GM23248 (cell line): ENCODE data around the gene NUDT14. TPM values are rescaled to one million over a fixed set of nuclear protein-coding genes. Genes with fewer than 3 reads are reported as not detected.

Experiments used
- DNase-seq: peaks from one replicate; pipeline ENCODE4 v3.0.0-alpha.2; 2015
- H2AFZ ChIP-seq: fragments of 200-600 bp; sonication (generic); 2 replicates; pipeline ENCODE4 v1.6.1; 2016; ENCODE audit warnings: antibody characterized with exemption
- H3F3A ChIP-seq: fragments of 200-600 bp; sonication (generic); 2 replicates; pipeline ENCODE4 v1.6.1; 2016; ENCODE audit warnings: mild to moderate bottlenecking, antibody characterized with exemption, mixed run types; ENCODE audit not compliant: insufficient read depth
- H3K27ac ChIP-seq: fragments of 200-600 bp; sonication (generic); 2 replicates; pipeline ENCODE4 v1.5.1; 2016; ENCODE audit warnings: mild to moderate bottlenecking
- H3K27me3 ChIP-seq: fragments of 200-600 bp; sonication (generic); replicated peaks from 2 replicates; pipeline ENCODE4 v1.6.1; 2016; ENCODE audit warnings: mild to moderate bottlenecking; ENCODE audit not compliant: insufficient read depth
- H3K36me3 ChIP-seq: fragments of 200-600 bp; sonication (generic); 2 replicates; pipeline ENCODE4 v1.6.1; 2016; ENCODE audit warnings: low read depth, mild to moderate bottlenecking
- H3K4me1 ChIP-seq: fragments of 200-600 bp; sonication (generic); 2 replicates; pipeline ENCODE4 v1.6.1; 2016; ENCODE audit warnings: mild to moderate bottlenecking; ENCODE audit not compliant: insufficient read depth
- H3K4me2 ChIP-seq: fragments of 200-600 bp; sonication (generic); one replicate; pipeline ENCODE4 v1.6.1; 2016; ENCODE audit warnings: mild to moderate bottlenecking; ENCODE audit not compliant: unreplicated experiment
- H3K4me3 ChIP-seq: fragments of 200-600 bp; sonication (generic); 2 replicates; pipeline ENCODE4 v1.5.1; 2016; ENCODE audit warnings: mild to moderate bottlenecking
- H3K79me2 ChIP-seq: fragments of 200-600 bp; sonication (generic); 2 replicates; pipeline ENCODE4 v1.6.1; 2016; ENCODE audit warnings: mild to moderate bottlenecking; ENCODE audit not compliant: insufficient read depth
- H3K9ac ChIP-seq: fragments of 200-600 bp; sonication (generic); 2 replicates; pipeline ENCODE4 v1.6.1; 2016; ENCODE audit warnings: mild to moderate bottlenecking
- H3K9me2 ChIP-seq: fragments of 200-600 bp; sonication (generic); 2 replicates; pipeline ENCODE4 v1.6.1; 2016; ENCODE audit warnings: mixed run types, mild to moderate bottlenecking, moderate library complexity; ENCODE audit not compliant: insufficient read depth
- H3K9me3 ChIP-seq: fragments of 200-600 bp; sonication (generic); one replicate; pipeline ENCODE4 v1.6.1; 2017; ENCODE audit warnings: low read depth
- H4K20me1 ChIP-seq: fragments of 200-600 bp; sonication (generic); 2 replicates; pipeline ENCODE4 v1.6.0; 2016; ENCODE audit not compliant: insufficient read depth
- EZH2 ChIP-seq: fragments of 200-600 bp; sonication (generic); IDR thresholded peaks from 2 replicates; pipeline ENCODE4 v1.6.1; 2018; ENCODE audit warnings: antibody characterized with exemption, mild to moderate bottlenecking; ENCODE audit not compliant: insufficient read depth, poor library complexity, severe bottlenecking
- EZH2phosphoT487 ChIP-seq: fragments of 200-600 bp; sonication (generic); IDR thresholded peaks from 2 replicates; pipeline ENCODE4 v1.6.1; 2018; ENCODE audit warnings: antibody characterized with exemption, moderate library complexity, mild to moderate bottlenecking, low read depth; ENCODE audit not compliant: insufficient read depth
- WGBS, 2 experiments: methylation state at CpG; one replicate each; pipeline ENCODE4 v1.1.6; 2015 to 2017; ENCODE audit warnings: low lambda C conversion rate in 2 of 2, low coverage in 1 of 2; ENCODE audit errors: missing lambda C conversion rate in 2 of 2; 5-methylcytosine and 5-hydroxymethylcytosine counted together
- in situ Hi-C: fragments of 300-500 bp; cut with MboI; formaldehyde crosslinking; loops from 2 replicates; pipeline ENCODE4 v1.15.0; 2020
- polyA plus RNA-seq: library from polyadenylated mRNA; unstranded; fragments of >200 nt; fragmentation: Nextera tagmentation; extraction: Ambion mirVana; gene quantifications from 2 replicates; pipeline ENCODE4 v1.2.1, GENCODE V29; 2016
- total RNA-seq: library from RNA; depleted of rRNA; stranded (reverse); fragments of >200 nt; shearing (Covaris generic); gene quantifications from 2 replicates; pipeline ENCODE4 v1.2.3, GENCODE V29; 2014

Gene NUDT14
- total and polyA plus RNA-seq, 2 experiments from 2014 or later = 8.6 to 10.8 TPM

DNA sequence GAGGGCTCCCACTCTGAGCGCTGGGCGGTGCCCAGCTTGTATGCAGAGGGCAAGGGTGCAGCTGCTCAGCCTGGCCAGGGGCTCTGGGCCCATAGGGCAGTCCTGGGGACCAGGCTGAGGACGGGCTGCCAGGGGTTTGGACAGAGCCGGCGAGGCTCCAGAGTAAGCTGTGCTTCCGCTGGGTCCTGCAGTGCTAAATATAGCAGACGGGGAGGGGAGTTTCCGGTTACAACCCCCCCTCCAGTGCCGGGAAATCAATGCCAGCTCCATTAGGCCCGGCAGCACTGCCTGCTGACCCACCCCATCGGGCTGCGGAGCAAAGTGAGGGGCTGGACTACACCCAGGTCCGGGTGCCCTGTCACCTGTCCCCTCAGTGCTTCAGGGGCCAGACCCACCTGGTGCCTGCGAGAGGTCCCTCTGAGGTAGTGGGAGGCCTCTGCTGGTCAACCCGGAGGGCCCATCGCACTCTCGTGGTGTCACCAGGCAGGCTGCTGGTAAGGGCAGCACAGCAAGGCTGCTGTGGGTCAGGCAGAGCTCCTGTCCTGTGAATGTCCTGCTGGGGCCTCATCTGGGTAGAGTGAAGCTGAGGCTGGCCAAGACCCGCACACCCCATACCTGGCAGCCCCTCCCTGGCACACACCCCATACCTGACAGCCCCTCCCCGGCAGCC, 10.0 kb downstream of the NUDT14 start:
- Histone ChIP-seq H3K27me3 (peaks cover 17% of the 10 kb centered on the region; the same call in 1 of the 2 replicates), H4K20me1 (no peaks in the 10 kb centered on the region), H3K27ac (no peak overlapping the region), H3K4me2 (no peak overlapping the region), H3K9me2 (no peaks in the 10 kb centered on the region), H3K4me3 (no peak overlapping the region), H3K36me3 (no peaks in the 10 kb centered on the region), H2AFZ (no peak overlapping the region), H3F3A (no peaks in the 10 kb centered on the region), H3K9ac (no peak overlapping the region), H3K9me3 (no peaks in the 10 kb centered on the region), H3K79me2 (no peaks in the 10 kb centered on the region), H3K4me1 (no peaks in the 10 kb centered on the region)
- TF ChIP-seq EZH2 (no peak), EZH2phosphoT487 (no peak)
- in situ Hi-C loops = no loop called here
- WGBS, 2 experiments = 25 to 29% methylated on average over 18 to 19 of the region's 19 CpGs
- DNase-seq = no peak

DNA sequence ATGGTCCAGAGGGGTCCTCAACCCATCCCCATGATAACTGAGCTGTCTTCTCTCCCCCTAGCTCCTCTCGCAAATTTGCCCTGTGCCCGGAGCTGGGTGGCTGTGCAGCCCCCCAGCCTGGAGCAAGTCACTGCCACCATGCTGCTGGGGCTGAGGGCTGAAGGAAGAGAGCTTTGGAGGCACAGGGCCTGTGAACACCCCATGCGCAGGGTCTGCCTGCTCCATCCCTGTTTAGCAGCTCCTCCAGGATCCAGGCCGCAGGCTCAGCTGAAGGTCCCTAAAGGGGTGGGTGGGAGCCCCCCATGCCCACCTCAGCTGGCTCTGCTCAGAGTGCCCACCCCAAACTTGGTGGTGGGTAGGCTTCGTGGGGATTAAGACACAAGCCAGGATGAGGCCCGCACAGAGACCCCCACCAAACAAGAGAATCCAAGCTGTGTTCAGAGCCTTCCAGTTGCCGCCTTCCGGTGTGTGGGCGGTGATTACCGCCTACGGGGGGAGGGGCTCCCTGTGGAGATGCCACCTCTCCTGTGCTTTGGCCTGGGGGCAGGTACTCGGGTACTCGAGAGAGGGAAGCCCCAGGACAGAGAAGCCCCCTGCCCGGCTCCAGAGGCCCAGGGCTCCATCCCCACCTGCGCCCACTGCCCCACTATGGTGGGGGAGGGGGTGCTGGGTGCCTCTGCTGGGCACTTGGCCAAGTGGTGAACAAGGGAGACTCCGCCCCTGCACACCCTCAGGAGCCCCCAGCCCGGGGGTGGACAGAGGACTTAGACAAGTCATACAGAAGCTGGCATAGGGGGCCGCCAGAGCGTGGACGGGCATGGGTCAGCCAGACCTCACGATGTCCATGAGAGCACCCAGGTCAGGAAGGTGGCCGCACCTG, 11.1 kb downstream of the NUDT14 start:
- TF ChIP-seq EZH2 (no peak), EZH2phosphoT487 (no peak)

DNA sequence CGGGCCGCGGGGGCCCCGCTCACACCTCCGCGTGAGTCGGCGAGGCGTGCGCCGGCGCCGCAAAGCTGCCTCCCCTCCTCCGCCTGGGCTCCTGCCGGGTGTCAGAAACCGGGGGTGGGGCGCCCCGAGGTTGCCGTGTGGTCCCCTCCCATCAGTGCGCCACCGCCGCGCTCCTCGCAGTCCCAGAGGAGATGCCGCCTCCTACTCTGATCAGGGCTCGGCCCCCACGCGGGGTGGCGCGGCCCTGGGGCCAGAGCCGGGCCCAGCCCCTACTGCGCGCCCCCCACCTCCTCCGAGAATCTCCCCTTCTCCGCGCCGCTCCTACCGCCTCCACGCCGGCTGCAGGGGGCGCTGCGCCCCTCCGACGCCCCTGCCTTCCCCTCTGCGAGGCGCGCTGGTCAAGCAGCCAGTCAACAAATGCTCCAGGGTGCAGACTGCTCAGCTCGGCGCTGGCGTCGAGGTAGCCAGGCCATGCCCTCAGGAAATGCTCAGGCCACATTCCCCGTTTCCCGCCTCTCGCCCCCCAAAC, 12.1 kb downstream of the NUDT14 start:
- Histone ChIP-seq H4K20me1 (no peaks in the 10 kb centered on the region), H2AFZ (no peak overlapping the region), H3K79me2 (no peaks in the 10 kb centered on the region), H3K4me1 (no peaks in the 10 kb centered on the region), H3K9me2 (no peaks in the 10 kb centered on the region), H3K27ac (no peak overlapping the region), H3K9ac (no peak overlapping the region), H3K4me2 (no peak overlapping the region), H3K9me3 (no peaks in the 10 kb centered on the region), H3K27me3 (peaks cover 17% of the 10 kb centered on the region; the same call in 1 of the 2 replicates), H3F3A (no peaks in the 10 kb centered on the region), H3K36me3 (no peaks in the 10 kb centered on the region), H3K4me3 (no peak overlapping the region)
- TF ChIP-seq EZH2phosphoT487 = no peak
- TF ChIP-seq EZH2 = no peak
- WGBS, 2 experiments = 8 to 21% methylated on average over 13 to 52 of the region's 54 CpGs
- in situ Hi-C loops = no loop called here
- peak; percentile 34 for DNase-seq

More for the DNA sequence above, 11.1 kb downstream of the NUDT14 start:
- H3K4me2 ChIP-seq = no peak overlapping the region
- DNase-seq = no peak
- H3K36me3 ChIP-seq = no peaks in the 10 kb centered on the region
- H3K9ac ChIP-seq = no peak overlapping the region
- no peaks in the 10 kb centered on the region for H3K9me2 ChIP-seq
- no peaks in the 10 kb centered on the region for H3F3A ChIP-seq
- H3K27ac ChIP-seq = no peak overlapping the region
- no peaks in the 10 kb centered on the region for H3K79me2 ChIP-seq
- no peak overlapping the region for H2AFZ ChIP-seq
- in situ Hi-C loops = no loop called here
- no peak overlapping the region for H3K4me3 ChIP-seq
- no peaks in the 10 kb centered on the region for H3K9me3 ChIP-seq
- WGBS, 2 experiments = 57 to 58% methylated on average over 22 of the region's 22 CpGs
- H3K27me3 ChIP-seq = peaks cover 17% of the 10 kb centered on the region; the same call in 1 of the 2 replicates
- H3K4me1 ChIP-seq = no peaks in the 10 kb centered on the region
- no peaks in the 10 kb centered on the region for H4K20me1 ChIP-seq

DNA sequence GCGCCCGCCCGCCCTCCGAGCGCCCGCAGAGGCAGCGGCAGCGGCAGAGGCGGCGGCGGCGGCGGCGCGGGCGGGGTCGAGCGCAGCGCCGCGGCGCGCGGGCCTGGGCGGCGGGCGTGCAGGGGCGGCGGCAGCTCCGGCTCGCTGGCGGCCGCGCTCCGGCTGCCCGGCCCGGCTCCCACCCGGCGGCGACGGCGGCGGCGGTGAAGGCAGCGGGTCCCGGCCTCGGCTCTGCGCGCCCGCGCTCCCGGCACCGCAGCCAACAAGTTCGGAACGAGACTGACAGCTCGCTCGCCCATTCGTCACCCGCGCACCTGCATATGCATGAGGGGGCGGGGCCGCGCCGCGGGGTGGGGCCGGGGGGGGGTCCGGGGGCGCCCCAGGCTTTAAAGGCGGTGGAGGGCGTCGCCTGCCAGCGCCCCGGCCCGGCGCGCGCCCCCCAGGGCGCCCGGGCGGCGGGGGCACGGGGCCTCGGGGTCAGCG, 12.6 kb downstream of the NUDT14 start, which contains the start of gene JAG2:
TSS of gene JAG2 (minus strand) at position 281 of the 483 bp plus-strand sequence. CDS start 356 bp downstream, outside the sequence.
- H3K9ac ChIP-seq = no peak within 1 kb of the TSS
- H3F3A ChIP-seq = no peaks in the 10 kb centered on the region
- H3K36me3 ChIP-seq = no peaks in the 10 kb centered on the region
- H3K4me1 ChIP-seq = no peaks in the 10 kb centered on the region
- H3K4me3 ChIP-seq = no peak within 1 kb of the TSS
- no peaks in the 10 kb centered on the region for H3K9me3 ChIP-seq
- WGBS, 2 experiments = 0 to 3% methylated on average over 7 to 12 of the region's 84 CpGs
- in situ Hi-C loops = no loop called here
- no peaks in the 10 kb centered on the region for H4K20me1 ChIP-seq
- TF ChIP-seq EZH2 (no peak), EZH2phosphoT487 (no peak)
- H2AFZ ChIP-seq = no peak within 1 kb of the TSS
- H3K9me2 ChIP-seq = no peaks in the 10 kb centered on the region
- DNase-seq = peak; percentile 33
- H3K79me2 ChIP-seq = no peaks in the 10 kb centered on the region
- no peak within 1 kb of the TSS for H3K4me2 ChIP-seq
- H3K27ac ChIP-seq = no peak within 1 kb of the TSS
- H3K27me3 ChIP-seq = peaks cover 17% of the 10 kb centered on the region; the same call in 1 of the 2 replicates
